OCI-LY1 (cell line): ENCODE results near the gene PPM1F.

Experiments
- H2AFZ ChIP-seq: fragments of 200-600 bp; sonication (generic), shearing (Covaris generic); 2 replicates; pipeline ENCODE4 v1.6.0; 2014; ENCODE audit warnings: antibody characterized with exemption, mild to moderate bottlenecking, low read length
- H3F3A ChIP-seq: fragments of 200-600 bp; sonication (generic), shearing (Covaris generic); 2 replicates; pipeline ENCODE4 v1.6.0; 2014; ENCODE audit warnings: mild to moderate bottlenecking, antibody characterized with exemption, low read length, moderate library complexity; ENCODE audit not compliant: insufficient read depth
- H3K27ac ChIP-seq: fragments of 200-600 bp; sonication (generic); 2 replicates; pipeline ENCODE4 v1.5.1; 2014; ENCODE audit warnings: low read length, mixed run types, mild to moderate bottlenecking, low read depth; ENCODE audit not compliant: poor library complexity, severe bottlenecking
- H3K27me3 ChIP-seq: fragments of 200-600 bp; sonication (generic); 2 replicates; pipeline ENCODE4 v1.6.0; 2014; ENCODE audit warnings: antibody characterized with exemption, mild to moderate bottlenecking, low read length, moderate library complexity; ENCODE audit not compliant: insufficient read depth
- H3K36me3 ChIP-seq: fragments of 200-600 bp; sonication (generic); 2 replicates; pipeline ENCODE4 v1.6.1; 2014; ENCODE audit warnings: mild to moderate bottlenecking, antibody characterized with exemption, low read length, moderate library complexity, mixed read lengths; ENCODE audit not compliant: insufficient read depth
- H3K4me1 ChIP-seq: fragments of 200-600 bp; sonication (generic); 2 replicates; pipeline ENCODE4 v1.5.1; 2014; ENCODE audit warnings: mild to moderate bottlenecking, low read length, moderate library complexity; ENCODE audit not compliant: insufficient read depth, severe bottlenecking
- H3K4me2 ChIP-seq: fragments of 200-600 bp; sonication (generic), shearing (Covaris generic); 2 replicates; pipeline ENCODE4 v1.6.1; 2014; ENCODE audit warnings: low read length
- H3K4me3 ChIP-seq: fragments of 200-600 bp; sonication (generic); 2 replicates; pipeline ENCODE4 v1.5.1; 2014; ENCODE audit warnings: low read length, low read depth, mild to moderate bottlenecking, mixed read lengths; ENCODE audit not compliant: poor library complexity, severe bottlenecking
- H3K79me2 ChIP-seq: fragments of 200-600 bp; shearing (Covaris generic); 2 replicates; pipeline ENCODE4 v1.6.1; 2016; ENCODE audit warnings: mixed run types, low read length, mixed read lengths; ENCODE audit not compliant: insufficient read depth
- H3K9ac ChIP-seq: fragments of 200-600 bp; sonication (generic), shearing (Covaris generic); 2 replicates; pipeline ENCODE4 v1.6.1; 2014; ENCODE audit warnings: mild to moderate bottlenecking, low read length, mixed read lengths
- H3K9me2 ChIP-seq: fragments of 200-600 bp; sonication (generic), shearing (Covaris generic); 2 replicates; pipeline ENCODE4 v1.6.1; 2014; ENCODE audit warnings: low read depth, mild to moderate bottlenecking, low read length, mixed read lengths
- H3K9me3 ChIP-seq: fragments of 200-600 bp; shearing (Covaris generic); 2 replicates; pipeline ENCODE4 v1.6.1; 2014; ENCODE audit warnings: low read length, mixed read lengths
- H4K20me1 ChIP-seq: fragments of 200-600 bp; sonication (generic), shearing (Covaris generic); 2 replicates; pipeline ENCODE4 v1.6.0; 2016; ENCODE audit warnings: mild to moderate bottlenecking, low read length; ENCODE audit not compliant: insufficient read depth
- CTCF ChIP-seq: fragments of 200-600 bp; sonication (generic), shearing (Covaris generic); IDR thresholded peaks from 2 replicates; pipeline ENCODE4 v1.5.1; 2017; ENCODE audit warnings: mild to moderate bottlenecking, antibody characterized with exemption, low read length, moderate library complexity, mixed read lengths
- EZH2 ChIP-seq: fragments of 200-600 bp; sonication (generic), shearing (Covaris generic); IDR thresholded peaks from 2 replicates; pipeline ENCODE4 v1.8.0; 2017; ENCODE audit warnings: borderline replicate concordance, mixed run types, mild to moderate bottlenecking, antibody characterized with exemption, low read length, moderate library complexity, mixed read lengths

Gene PPM1F

GRCh38 chr22:21928048-21928447 lies 24.6 kb downstream of the PPM1F start:
- H3K4me1 ChIP-seq, result peaks cover 16% of the 10 kb centered on the region
- no peak overlapping the region for H2AFZ ChIP-seq
- H3K27me3 ChIP-seq, result no peaks in the 10 kb centered on the region
- no peaks in the 10 kb centered on the region for H3K9me3 ChIP-seq
- TF ChIP-seq CTCF (no peak), EZH2 (no peak)
- no peaks in the 10 kb centered on the region for H3K79me2 ChIP-seq
- H3K36me3 ChIP-seq, result peaks cover 13% of the 10 kb centered on the region
- H3K4me2 ChIP-seq, result no peak overlapping the region
- no peak overlapping the region for H3K9ac ChIP-seq
- no peak overlapping the region for H3K4me3 ChIP-seq
- H3F3A ChIP-seq, result no peaks in the 10 kb centered on the region
- no peak overlapping the region for H3K27ac ChIP-seq
- no peaks in the 10 kb centered on the region for H3K9me2 ChIP-seq
- H4K20me1 ChIP-seq, result no peaks in the 10 kb centered on the region

- no peaks in the 10 kb centered on the region for H3K79me2 ChIP-seq
- no peak overlapping the region for H3K9ac ChIP-seq
- H2AFZ ChIP-seq, result no peak overlapping the region
- no peak for TF ChIP-seq EZH2
- no peak for TF ChIP-seq CTCF
- no peaks in the 10 kb centered on the region for H3K9me2 ChIP-seq
- H3K9me3 ChIP-seq, result no peaks in the 10 kb centered on the region
- no peak overlapping the region for H3K4me3 ChIP-seq
- H3K36me3 ChIP-seq, result peaks cover 11% of the 10 kb centered on the region
- H3F3A ChIP-seq, result no peaks in the 10 kb centered on the region
- H3K4me1 ChIP-seq, result peaks cover 16% of the 10 kb centered on the region
- H3K27me3 ChIP-seq, result no peaks in the 10 kb centered on the region
- no peaks in the 10 kb centered on the region for H4K20me1 ChIP-seq
- no peak overlapping the region for H3K4me2 ChIP-seq
- H3K27ac ChIP-seq, result no peak overlapping the region
Observed at GRCh38 chr22:21927174-21927823, 25.3 kb downstream of the PPM1F start.

DNA sequence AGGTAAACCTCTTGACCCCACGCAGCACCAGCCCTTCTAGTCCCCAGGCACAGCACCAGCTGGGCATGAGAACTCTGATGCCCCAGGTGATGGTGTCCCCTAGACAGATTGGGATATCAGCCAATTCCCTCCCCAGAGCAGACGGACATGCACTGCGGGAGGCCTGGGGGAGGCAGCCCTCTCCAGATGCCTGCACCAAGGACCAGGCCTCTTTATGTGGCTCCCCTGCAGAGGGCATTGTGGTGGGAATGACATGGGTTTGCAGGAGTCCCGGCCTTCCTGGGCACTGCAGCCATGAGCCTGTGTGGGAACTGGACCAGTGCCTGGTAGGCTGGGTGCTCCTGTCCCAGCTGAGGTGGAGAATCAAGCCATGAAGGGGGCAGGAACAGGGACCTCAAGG lies 25.9 kb downstream of the PPM1F start:
- no peak overlapping the region for H3K4me3 ChIP-seq
- H3K4me2 ChIP-seq, result no peak overlapping the region
- no peak overlapping the region for H2AFZ ChIP-seq
- H3K4me1 ChIP-seq, result peaks cover 16% of the 10 kb centered on the region
- no peak for TF ChIP-seq CTCF
- TF ChIP-seq EZH2, result no peak
- peaks cover 8% of the 10 kb centered on the region for H3K36me3 ChIP-seq
- H3F3A ChIP-seq, result no peaks in the 10 kb centered on the region
- no peaks in the 10 kb centered on the region for H3K27me3 ChIP-seq
- no peaks in the 10 kb centered on the region for H3K9me3 ChIP-seq
- H3K9ac ChIP-seq, result no peak overlapping the region
- no peaks in the 10 kb centered on the region for H4K20me1 ChIP-seq
- no peak overlapping the region for H3K27ac ChIP-seq
- H3K9me2 ChIP-seq, result no peaks in the 10 kb centered on the region
- no peaks in the 10 kb centered on the region for H3K79me2 ChIP-seq
